Coronary artery (tissue), 2 donors: ENCODE data around the gene MPP1.

Experiments used
- DNase-seq: peaks from one replicate; pipeline ENCODE4 v3.0.0-alpha.2; 2017; ENCODE audit warnings: low spot score
- H3K27ac ChIP-seq, 2 donors: fragments of 200-600 bp; sonication (generic); one replicate each; pipeline ENCODE4 v1.5.1; 2016 to 2019
- H3K4me3 ChIP-seq: fragments of 200-600 bp; sonication (generic); 2 replicates; pipeline ENCODE4 v1.5.1; 2016; ENCODE audit warnings: mild to moderate bottlenecking, moderate library complexity
- CTCF ChIP-seq: fragments of 200-600 bp; sonication (generic); IDR thresholded peaks from one replicate; pipeline ENCODE4 v1.5.1; 2019; ENCODE audit warnings: antibody characterized with exemption

MPP1 gene

GRCh38 chrX:154751203-154751668 lies 54.0 kb downstream of the MPP1 start:
- no peak for TF ChIP-seq CTCF
- H3K27ac ChIP-seq: peak overlapping the region; percentile 16 to 92
- no peak for DNase-seq
- H3K4me3 ChIP-seq: peak overlapping the region; percentile 78

GRCh38 chrX:154750301-154751202 lies 54.7 kb downstream of the MPP1 start, which contains the start of gene GAB3:
Gene GAB3, minus strand, starts transcription at chrX:154751077. Its CDS starts 52 bp downstream, at chrX:154751025.
- TF ChIP-seq CTCF: no peak
- Histone ChIP-seq H3K27ac (peak within 1 kb of the TSS; percentile 57 to 92), H3K4me3 (peak within 1 kb of the TSS; percentile 78)
- no peak for DNase-seq

GRCh38 chrX:154749856-154750255 lies 55.4 kb downstream of the MPP1 start:
- no peak for DNase-seq
- peak overlapping the region; percentile 57 to 92 for H3K27ac ChIP-seq
- TF ChIP-seq CTCF: no peak
- H3K4me3 ChIP-seq: peak overlapping the region; percentile 78

GRCh38 chrX:154748712-154749339 lies 56.5 kb downstream of the MPP1 start:
- no peak for DNase-seq
- peak; percentile 53 for TF ChIP-seq CTCF
- H3K27ac ChIP-seq: peak overlapping the region in 1 of 2 donors; percentile 57
- H3K4me3 ChIP-seq: no peak overlapping the region

GRCh38 chrX:154742613-154743012 lies 62.7 kb downstream of the MPP1 start:
- no peak for DNase-seq
- H3K4me3 ChIP-seq: no peak overlapping the region
- TF ChIP-seq CTCF: no peak
- no peak overlapping the region for H3K27ac ChIP-seq

- TF ChIP-seq CTCF: no peak
- no peak overlapping the region for H3K27ac ChIP-seq
- DNase-seq: no peak
- H3K4me3 ChIP-seq: no peak overlapping the region
These were observed 65.3 kb downstream of the MPP1 start for GRCh38 chrX:154739952-154740465.
